HG03135 (cell line): Measurements from ENCODE around the gene SLITRK6.
"Not testable (repeated sequence)": the region's sequence is repeated elsewhere in the genome, so short reads cannot be mapped to it uniquely, and the experiment has no call there.

Experiments
- ATAC-seq: cut with Tn5 transposase; IDR thresholded peaks from one replicate; pipeline ENCODE4 v1.9.1; 2021; ENCODE audit warnings: mild to moderate bottlenecking, moderate library complexity; ENCODE audit not compliant: unreplicated experiment

Gene SLITRK6

GRCh38 chr13:85799097-85799582 is at the start of gene SLITRK6:
Gene SLITRK6 (minus strand): TSS chr13:85799419. CDS start chr13:85796508, 2,911 bp downstream.
- ATAC-seq, result no peak

GRCh38 chr13:85847012-85847411 is 47.8 kb upstream of the SLITRK6 start:
- ATAC-seq, result no peak

GRCh38 chr13:85841427-85841826 is 42.2 kb upstream of the SLITRK6 start:
- ATAC-seq, result no peak

- ATAC-seq, result no peak
Measured at GRCh38 chr13:85833921-85834320, 34.7 kb upstream of the SLITRK6 start.

GRCh38 chr13:85828094-85828684 is 29.0 kb upstream of the SLITRK6 start:
- ATAC-seq, result no peak

GRCh38 chr13:85825454-85825853 is 26.2 kb upstream of the SLITRK6 start:
- no peak for ATAC-seq

- no peak for ATAC-seq
Measured at GRCh38 chr13:85823832-85824231, 24.6 kb upstream of the SLITRK6 start.

- no peak for ATAC-seq
Measured at GRCh38 chr13:85819513-85819912, 20.3 kb upstream of the SLITRK6 start.

GRCh38 chr13:85816413-85816812 is 17.2 kb upstream of the SLITRK6 start:
- ATAC-seq, result no peak

GRCh38 chr13:85812282-85812681 is 13.1 kb upstream of the SLITRK6 start:
- no peak for ATAC-seq

GRCh38 chr13:85808811-85809210 is 9.6 kb upstream of the SLITRK6 start:
- no peak for ATAC-seq

GRCh38 chr13:85806553-85807175 is 7.4 kb upstream of the SLITRK6 start:
- ATAC-seq, result no peak

- ATAC-seq, result no peak
Measured at GRCh38 chr13:85798556-85798955, 663 bp downstream of the SLITRK6 start.

GRCh38 chr13:85797311-85797710 is 1.9 kb downstream of the SLITRK6 start:
- ATAC-seq, result no peak

GRCh38 chr13:85785205-85785604 is 14.0 kb downstream of the SLITRK6 start:
- ATAC-seq, result no peak

- no peak for ATAC-seq
Measured at GRCh38 chr13:85772367-85772766, 26.9 kb downstream of the SLITRK6 start.

GRCh38 chr13:85771856-85772255 is 27.4 kb downstream of the SLITRK6 start:
- no peak for ATAC-seq

- no peak for ATAC-seq
Measured at GRCh38 chr13:85768946-85769345, 30.3 kb downstream of the SLITRK6 start.

GRCh38 chr13:85755123-85755522 is 44.1 kb downstream of the SLITRK6 start:
- ATAC-seq, result no peak

- ATAC-seq, result not testable (repeated sequence)
Measured at GRCh38 chr13:85743201-85743770, 55.9 kb downstream of the SLITRK6 start.
